ENCODE measurements around the gene SPATA3. TPM values are rescaled to one million over a fixed set of nuclear protein-coding genes. Genes with fewer than 3 reads are reported as not detected.

Gene SPATA3
- total and polyA plus RNA-seq, 5 donors from 2014 or later: 0.72 TPM; not detected in 4

DNA sequence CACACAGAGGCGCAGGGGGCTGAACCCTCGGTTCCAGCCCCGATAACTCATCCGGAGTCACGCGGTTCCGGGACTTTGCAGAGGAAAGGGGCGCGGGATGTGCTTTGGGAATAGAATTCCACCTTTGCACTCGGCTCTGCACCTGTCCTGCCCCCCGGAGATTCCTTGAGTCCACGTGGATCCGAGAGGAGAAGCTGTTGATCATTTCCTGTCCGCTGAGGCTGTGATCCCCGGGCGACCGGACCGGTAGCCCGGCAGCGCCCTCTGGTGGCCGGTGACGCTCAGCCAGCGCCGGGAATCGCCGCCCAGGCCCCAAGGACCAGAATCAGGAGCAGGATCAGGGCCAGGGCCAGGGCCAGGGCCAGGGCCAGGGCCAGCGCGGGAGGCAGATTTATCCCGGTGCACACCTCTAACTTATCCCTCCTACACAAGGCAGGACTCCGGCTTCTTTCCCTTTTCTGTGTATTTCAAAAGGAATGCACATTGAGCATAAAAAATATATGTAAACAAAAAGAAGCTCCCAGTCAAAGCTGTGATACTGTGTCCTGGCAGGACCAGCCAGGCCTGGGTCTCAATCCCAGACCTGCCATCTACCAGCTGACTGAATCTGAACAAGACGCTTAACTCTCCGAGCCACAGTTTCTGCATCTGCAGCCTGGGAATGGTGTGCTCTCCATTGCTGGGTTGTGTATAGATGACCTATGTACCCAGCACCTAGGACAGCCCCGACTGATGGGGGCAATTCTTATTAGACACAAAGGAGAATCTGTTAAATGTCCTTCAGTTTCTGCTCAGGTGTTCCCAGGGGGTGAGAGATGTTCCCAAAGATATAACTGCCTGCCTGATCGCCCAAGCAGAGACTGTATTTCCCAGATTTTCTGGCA, 8.5 kb upstream of the SPATA3 start:
- Mint-ChIP-seq H3K36me3 (no peaks in the 10 kb centered on the region), H3K27me3 (peaks cover 25% of the 10 kb centered on the region), H3K9me3 (no peaks in the 10 kb centered on the region), H3K27ac (no peak overlapping the region), H3K4me1 (peaks cover 0 to 24% (median 9%) of the 10 kb centered on the region in 4 donors), H3K4me3 (peak overlapping the region; percentile 43 to 71 (median 58))
- DNase-seq (peak; percentile 58 to 73 (median 72)), ATAC-seq (ENCODE audit: low read depth in 2 of 2) (peak; percentile 73 to 75)
- Histone ChIP-seq H3K36me3 (ENCODE audit: control insufficient read depth, insufficient read depth, low read length) (no peaks in the 10 kb centered on the region), H3K4me1 (ENCODE audit: control insufficient read depth, insufficient read depth, low read length, poor library complexity, severe bottlenecking) (peaks cover 20% of the 10 kb centered on the region), H3K9me3 (ENCODE audit: control insufficient read depth in 2 of 2, low read length in 2 of 2) (no peaks in the 10 kb centered on the region), H3K27me3 (ENCODE audit: control insufficient read depth, insufficient read depth, low read length) (no peaks in the 10 kb centered on the region), H3K4me3 (ENCODE audit: low read depth, low read length) (peak overlapping the region; percentile 59), H3K27ac (ENCODE audit: insufficient read depth, low read length, poor library complexity, severe bottlenecking) (no peak overlapping the region)

DNA sequence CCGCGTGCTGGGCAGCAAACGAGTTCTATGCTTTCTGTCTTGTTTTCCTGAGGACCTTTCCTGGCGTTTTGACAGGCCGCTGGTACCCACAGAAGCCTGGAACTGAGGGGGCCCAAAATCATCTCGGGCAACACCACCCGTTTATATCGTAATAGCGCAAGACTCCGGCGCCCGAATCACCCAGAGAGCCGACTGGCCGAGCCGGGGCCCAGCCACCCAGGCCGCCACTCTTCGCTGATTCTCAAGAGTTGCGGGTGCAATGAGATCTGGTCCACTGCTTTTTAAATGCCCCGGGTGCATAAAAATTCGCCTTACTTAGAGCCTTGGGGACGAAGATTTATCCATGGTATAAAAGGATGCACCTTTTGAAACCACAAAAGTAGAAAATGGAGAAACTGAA, 6.2 kb upstream of the SPATA3 start:
- Mint-ChIP-seq H3K4me3 (no peak overlapping the region), H3K4me1 (peaks cover 0 to 16% (median 5%) of the 10 kb centered on the region in 4 donors), H3K36me3 (no peaks in the 10 kb centered on the region), H3K9me3 (no peaks in the 10 kb centered on the region), H3K27ac (no peak overlapping the region), H3K27me3 (peaks cover 43% of the 10 kb centered on the region)
- Histone ChIP-seq H3K9me3 (ENCODE audit: control insufficient read depth in 2 of 2, low read length in 2 of 2) (no peaks in the 10 kb centered on the region), H3K27ac (ENCODE audit: insufficient read depth, low read length, poor library complexity, severe bottlenecking) (no peak overlapping the region), H3K27me3 (ENCODE audit: control insufficient read depth, insufficient read depth, low read length) (no peaks in the 10 kb centered on the region), H3K36me3 (ENCODE audit: control insufficient read depth, insufficient read depth, low read length) (no peaks in the 10 kb centered on the region), H3K4me1 (ENCODE audit: control insufficient read depth, insufficient read depth, low read length, poor library complexity, severe bottlenecking) (peaks cover 15% of the 10 kb centered on the region), H3K4me3 (ENCODE audit: low read depth, low read length) (no peak overlapping the region)
- ATAC-seq (ENCODE audit: low read depth in 2 of 2) (no peak), DNase-seq (no peak)

DNA sequence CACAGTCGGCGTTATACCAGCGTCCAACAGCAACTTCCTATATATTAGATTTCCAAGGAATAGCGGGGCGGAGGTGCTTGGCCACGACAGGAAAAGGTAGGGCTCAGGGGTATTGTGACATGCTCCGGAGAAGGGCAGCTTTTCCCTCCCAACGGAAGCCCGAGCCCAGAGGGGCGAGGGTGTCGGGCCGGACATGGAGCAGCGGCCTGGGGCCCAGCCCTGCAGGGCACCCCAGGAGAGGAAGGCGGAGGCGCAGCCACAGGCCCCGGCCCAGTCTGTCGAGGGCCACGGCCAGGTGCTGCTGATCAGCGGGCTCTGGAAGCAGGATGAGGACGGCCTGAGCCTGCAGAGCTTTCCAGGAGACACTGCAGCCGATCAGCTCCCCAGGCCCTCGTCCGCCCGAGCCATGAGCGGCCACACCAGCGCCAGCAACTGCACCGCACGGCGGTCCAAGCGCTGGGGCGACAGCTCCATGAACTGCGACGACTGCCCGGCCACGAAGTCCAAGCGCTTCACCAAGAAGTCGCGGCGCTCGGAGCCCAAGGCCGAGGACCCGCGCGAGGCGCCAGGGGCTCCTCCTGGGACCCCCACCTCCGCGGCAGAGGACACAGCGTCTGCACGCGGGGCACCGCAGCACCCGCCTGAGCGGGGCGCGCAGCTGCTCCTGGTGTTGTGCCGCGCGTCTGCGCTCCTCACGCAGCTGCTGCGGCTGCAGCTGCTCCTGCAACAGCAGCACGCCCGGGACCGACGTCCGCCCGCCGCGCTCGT, 5.6 kb upstream of the SPATA3 start:
- DNase-seq (no peak), ATAC-seq (ENCODE audit: low read depth in 2 of 2) (no peak)
- Mint-ChIP-seq H3K36me3 (no peaks in the 10 kb centered on the region), H3K4me1 (peaks cover 0 to 12% (median 2%) of the 10 kb centered on the region in 4 donors), H3K27me3 (peaks cover 44% of the 10 kb centered on the region), H3K9me3 (no peaks in the 10 kb centered on the region), H3K4me3 (no peak overlapping the region), H3K27ac (no peak overlapping the region)
- no peaks in the 10 kb centered on the region for H3K9me3 ChIP-seq (ENCODE audit: control insufficient read depth in 2 of 2, low read length in 2 of 2)
- H3K27me3 ChIP-seq (ENCODE audit: control insufficient read depth, insufficient read depth, low read length): no peaks in the 10 kb centered on the region
- H3K36me3 ChIP-seq (ENCODE audit: control insufficient read depth, insufficient read depth, low read length): no peaks in the 10 kb centered on the region
- peaks cover 9% of the 10 kb centered on the region for H3K4me1 ChIP-seq (ENCODE audit: control insufficient read depth, insufficient read depth, low read length, poor library complexity, severe bottlenecking)
- no peak overlapping the region for H3K4me3 ChIP-seq (ENCODE audit: low read depth, low read length)
- no peak overlapping the region for H3K27ac ChIP-seq (ENCODE audit: insufficient read depth, low read length, poor library complexity, severe bottlenecking)

DNA sequence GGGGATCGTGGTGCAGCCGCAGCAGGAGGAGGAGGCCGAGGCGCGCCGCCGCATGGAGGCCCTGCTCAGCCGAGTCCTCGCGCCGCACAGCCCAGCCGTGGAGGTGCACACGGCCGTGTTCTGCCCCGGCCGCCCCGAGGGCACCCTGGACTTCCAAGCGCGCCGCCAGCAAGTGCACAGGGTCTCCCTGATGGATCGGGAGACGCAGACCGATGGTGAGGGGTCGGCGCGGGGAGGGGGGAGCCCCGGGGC, 5.1 kb upstream of the SPATA3 start:
- H3K4me3 ChIP-seq (ENCODE audit: low read depth, low read length): no peak overlapping the region
- ATAC-seq (ENCODE audit: low read depth in 2 of 2) (no peak), DNase-seq (no peak)
- Mint-ChIP-seq H3K27ac (no peak overlapping the region), H3K27me3 (peaks cover 42% of the 10 kb centered on the region), H3K4me1 (peaks cover 0 to 9% (median 0%) of the 10 kb centered on the region in 4 donors), H3K9me3 (peaks cover 0 to 1% (median 0%) of the 10 kb centered on the region in 7 donors), H3K4me3 (no peak overlapping the region), H3K36me3 (no peaks in the 10 kb centered on the region)
- H3K9me3 ChIP-seq (ENCODE audit: control insufficient read depth in 2 of 2, low read length in 2 of 2): no peaks in the 10 kb centered on the region
- no peaks in the 10 kb centered on the region for H3K27me3 ChIP-seq (ENCODE audit: control insufficient read depth, insufficient read depth, low read length)
- H3K27ac ChIP-seq (ENCODE audit: insufficient read depth, low read length, poor library complexity, severe bottlenecking): no peak overlapping the region
- H3K4me1 ChIP-seq (ENCODE audit: control insufficient read depth, insufficient read depth, low read length, poor library complexity, severe bottlenecking): peaks cover 7% of the 10 kb centered on the region
- H3K36me3 ChIP-seq (ENCODE audit: control insufficient read depth, insufficient read depth, low read length): no peaks in the 10 kb centered on the region

DNA sequence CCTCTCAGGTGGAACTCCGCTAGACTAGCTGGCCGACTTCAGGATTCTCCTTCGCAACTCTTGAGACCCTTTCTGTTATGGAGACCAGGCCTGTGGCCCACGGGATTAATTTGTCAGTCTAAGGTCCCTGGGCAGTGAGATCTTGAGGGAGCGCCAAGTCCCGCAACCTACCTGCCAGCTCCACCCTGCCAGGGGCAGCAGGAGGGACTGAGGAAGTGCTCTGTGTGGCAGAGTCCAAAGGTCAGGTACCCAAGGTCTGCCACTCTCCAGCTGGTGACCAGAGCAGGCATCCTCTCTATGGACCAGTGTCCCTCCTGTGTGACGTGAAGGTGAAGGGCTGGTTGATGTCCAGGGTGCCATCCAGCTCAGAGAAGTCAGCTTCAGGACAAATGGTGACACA, 4.3 kb upstream of the SPATA3 start:
- H3K36me3 Mint-ChIP-seq: no peaks in the 10 kb centered on the region
- H3K9me3 Mint-ChIP-seq: peaks cover 0 to 1% (median 0%) of the 10 kb centered on the region in 7 donors
- no peaks in the 10 kb centered on the region for H3K9me3 ChIP-seq (ENCODE audit: control insufficient read depth in 2 of 2, low read length in 2 of 2)
- no peak overlapping the region for H3K4me3 ChIP-seq (ENCODE audit: low read depth, low read length)
- H3K36me3 ChIP-seq (ENCODE audit: control insufficient read depth, insufficient read depth, low read length): no peaks in the 10 kb centered on the region
- H3K27ac ChIP-seq (ENCODE audit: insufficient read depth, low read length, poor library complexity, severe bottlenecking): no peak overlapping the region
- no peaks in the 10 kb centered on the region for H3K27me3 ChIP-seq (ENCODE audit: control insufficient read depth, insufficient read depth, low read length)
- H3K4me3 Mint-ChIP-seq: no peak overlapping the region
- no peak for DNase-seq
- H3K4me1 ChIP-seq (ENCODE audit: control insufficient read depth, insufficient read depth, low read length, poor library complexity, severe bottlenecking): peaks cover 7% of the 10 kb centered on the region
- no peak for ATAC-seq (ENCODE audit: low read depth in 2 of 2)
- H3K27ac Mint-ChIP-seq: no peak overlapping the region
- H3K27me3 Mint-ChIP-seq: peaks cover 45% of the 10 kb centered on the region
- H3K4me1 Mint-ChIP-seq: peaks cover 0 to 9% (median 0%) of the 10 kb centered on the region in 4 donors

DNA sequence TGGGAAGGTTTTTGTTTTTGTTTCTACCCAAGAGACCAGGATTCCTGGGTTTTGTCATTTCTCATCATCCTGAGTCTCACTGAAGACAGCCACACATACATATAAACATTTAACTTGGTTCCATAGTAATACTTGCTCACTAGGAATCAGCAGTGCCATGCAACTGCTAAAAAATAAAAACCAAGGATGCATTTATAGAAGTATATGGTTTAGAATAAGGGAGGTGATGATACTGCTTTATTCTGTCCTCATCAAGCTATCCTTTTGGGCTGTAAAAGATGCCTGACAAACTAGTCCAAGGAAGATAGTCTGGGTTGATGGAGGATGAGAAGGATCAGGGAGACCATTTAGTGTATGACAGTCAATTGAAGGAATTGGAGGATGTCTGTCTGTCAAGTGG, 740 bp downstream of the SPATA3 start:
- no peaks in the 10 kb centered on the region for H3K36me3 Mint-ChIP-seq
- H3K9me3 Mint-ChIP-seq: peaks cover 0 to 7% (median 3%) of the 10 kb centered on the region in 7 donors
- Histone ChIP-seq H3K27ac (ENCODE audit: insufficient read depth, low read length, poor library complexity, severe bottlenecking) (no peak overlapping the region), H3K36me3 (ENCODE audit: control insufficient read depth, insufficient read depth, low read length) (no peaks in the 10 kb centered on the region), H3K4me3 (ENCODE audit: low read depth, low read length) (no peak overlapping the region), H3K9me3 (ENCODE audit: control insufficient read depth in 2 of 2, low read length in 2 of 2) (peaks cover 0 to 2% of the 10 kb centered on the region in 2 experiments), H3K27me3 (ENCODE audit: control insufficient read depth, insufficient read depth, low read length) (peaks cover 10% of the 10 kb centered on the region), H3K4me1 (ENCODE audit: control insufficient read depth, insufficient read depth, low read length, poor library complexity, severe bottlenecking) (no peaks in the 10 kb centered on the region)
- peaks cover 61% of the 10 kb centered on the region for H3K27me3 Mint-ChIP-seq
- ATAC-seq (ENCODE audit: low read depth in 2 of 2) (no peak), DNase-seq (no peak)
- no peak overlapping the region for H3K4me3 Mint-ChIP-seq
- no peaks in the 10 kb centered on the region for H3K4me1 Mint-ChIP-seq
- H3K27ac Mint-ChIP-seq: no peak overlapping the region

DNA sequence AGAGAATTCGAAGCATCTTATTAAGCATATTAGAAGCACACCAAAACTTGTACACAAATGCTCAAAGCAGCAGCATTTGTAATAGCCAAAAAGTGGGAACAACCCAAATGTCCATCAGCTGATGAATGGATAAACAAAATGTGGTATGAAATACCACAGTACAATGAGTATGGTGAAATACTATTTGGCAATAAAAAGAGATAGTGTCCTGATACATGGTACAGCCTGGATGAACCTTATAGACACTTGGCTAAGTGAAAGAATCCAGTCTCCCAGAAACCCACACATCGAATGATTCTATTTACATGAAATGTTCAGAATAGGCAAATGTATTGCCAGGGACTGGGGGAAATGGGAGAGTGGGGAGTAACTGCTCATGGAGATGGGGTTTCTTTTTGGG, 3.0 kb downstream of the SPATA3 start:
- H3K27ac Mint-ChIP-seq: no peak overlapping the region
- H3K9me3 Mint-ChIP-seq: peaks cover 0 to 7% (median 3%) of the 10 kb centered on the region in 7 donors
- H3K9me3 ChIP-seq (ENCODE audit: control insufficient read depth in 2 of 2, low read length in 2 of 2): peaks cover 0 to 2% of the 10 kb centered on the region in 2 experiments
- H3K4me3 Mint-ChIP-seq: no peak overlapping the region
- H3K36me3 ChIP-seq (ENCODE audit: control insufficient read depth, insufficient read depth, low read length): no peaks in the 10 kb centered on the region
- no peak for ATAC-seq (ENCODE audit: low read depth in 2 of 2)
- DNase-seq: no peak
- H3K36me3 Mint-ChIP-seq: no peaks in the 10 kb centered on the region
- H3K27me3 ChIP-seq (ENCODE audit: control insufficient read depth, insufficient read depth, low read length): peaks cover 13% of the 10 kb centered on the region
- H3K4me1 ChIP-seq (ENCODE audit: control insufficient read depth, insufficient read depth, low read length, poor library complexity, severe bottlenecking): no peaks in the 10 kb centered on the region
- peaks cover 48% of the 10 kb centered on the region for H3K27me3 Mint-ChIP-seq
- H3K4me3 ChIP-seq (ENCODE audit: low read depth, low read length): no peak overlapping the region
- no peaks in the 10 kb centered on the region for H3K4me1 Mint-ChIP-seq
- H3K27ac ChIP-seq (ENCODE audit: insufficient read depth, low read length, poor library complexity, severe bottlenecking): no peak overlapping the region
